Caco-2 (cell line): Measurements from ENCODE around the gene MAPKAP1. TPM values are rescaled to one million over a fixed set of nuclear protein-coding genes. Genes with fewer than 3 reads are reported as not detected.
"Not testable (repeated sequence)": the region's sequence is repeated elsewhere in the genome, so short reads cannot be mapped to it uniquely, and the experiment has no call there.

Experiments
- BruUV-seq: library from RNA; stranded (reverse); fragments of 400-500 nt; replicated peaks from 2 replicates; lab custom pipeline; 2021; lab: Mats Ljungman, UMichigan
- CTCF ChIA-PET: fragments of 300-600 bp; sonication (Branson Sonifier 250); formaldehyde crosslinking; loops from one replicate; lab custom pipeline; 2022; ENCODE audit warnings: antibody characterized with exemption; lab: Charles Lee
- POLR2A ChIA-PET: fragments of 300-600 bp; sonication (Branson Sonifier 250); formaldehyde crosslinking; loops from one replicate; lab custom pipeline; 2022; ENCODE audit warnings: antibody characterized with exemption; lab: Charles Lee
- DNase-seq, 2 experiments: peaks; one replicate each; pipeline versions ENCODE4 v3.0.0 to v3.0.0-alpha.2; 2020 to 2022
- H3K27me3 ChIP-seq: replicated peaks from 2 replicates; pipeline ENCODE4 v1.6.0; 2011; ENCODE audit warnings: low read length; ENCODE audit not compliant: control insufficient read depth, insufficient read depth
- H3K36me3 ChIP-seq: 2 replicates; pipeline ENCODE4 v1.5.1; 2011; ENCODE audit warnings: low read length; ENCODE audit not compliant: control insufficient read depth, insufficient read depth
- H3K4me1 ChIP-seq: fragments of 250-450 bp; sonication (Bioruptor Pico); 2 replicates; pipeline ENCODE4 v1.5.1; 2020; ENCODE audit warnings: mild to moderate bottlenecking
- H3K4me3 ChIP-seq: 2 replicates; pipeline ENCODE4 v1.5.1; 2011; ENCODE audit warnings: low read depth, mild to moderate bottlenecking, control low read depth, low read length
- H3K9me3 ChIP-seq: fragments of 250-450 bp; sonication (Bioruptor Pico); 2 replicates; pipeline ENCODE4 v1.5.1; 2020; ENCODE audit warnings: mild to moderate bottlenecking, moderate library complexity
- H3K27ac Mint-ChIP-seq: one replicate; pipeline ENCODE4 v1.8.0; 2022; ENCODE audit warnings: mixed read lengths; ENCODE audit not compliant: unreplicated experiment
- H3K27me3 Mint-ChIP-seq: one replicate; pipeline ENCODE4 v1.8.0; 2022; ENCODE audit warnings: mixed read lengths; ENCODE audit not compliant: insufficient read depth, unreplicated experiment
- H3K36me3 Mint-ChIP-seq: one replicate; pipeline ENCODE4 v1.8.0; 2022; ENCODE audit warnings: mild to moderate bottlenecking, mixed read lengths; ENCODE audit not compliant: insufficient read depth, unreplicated experiment
- H3K4me1 Mint-ChIP-seq: one replicate; pipeline ENCODE4 v1.8.0; 2022; ENCODE audit warnings: low read depth, mixed read lengths; ENCODE audit not compliant: unreplicated experiment
- H3K4me3 Mint-ChIP-seq: one replicate; pipeline ENCODE4 v1.8.0; 2022; ENCODE audit warnings: mild to moderate bottlenecking, moderate library complexity, mixed read lengths; ENCODE audit not compliant: unreplicated experiment
- H3K9me3 Mint-ChIP-seq: one replicate; pipeline ENCODE4 v1.8.0; 2022; ENCODE audit warnings: mixed read lengths; ENCODE audit not compliant: unreplicated experiment
- CTCF ChIP-seq, 2 experiments: fragments of 200-600 bp in 1 of 2; IDR thresholded peaks; 1 replicate in 1 of 2; 2 replicates in 1 of 2; pipeline versions ENCODE4 v1.5.1 to v1.8.0; 2011 to 2022; ENCODE audit warnings: antibody characterized with exemption in 1 of 2, control low read depth in 1 of 2, inconsistent platforms in 1 of 2, low read depth in 1 of 2, low read length in 1 of 2, mild to moderate bottlenecking in 1 of 2, moderate library complexity in 1 of 2; ENCODE audit not compliant: insufficient read depth in 1 of 2, severe bottlenecking in 1 of 2, unreplicated experiment in 1 of 2
- intact Hi-C: fragments of 100-400 bp; cut with micrococcal nuclease; formaldehyde crosslinking; loops from one replicate; pipeline ENCODE4 v1.10.0; 2022; ENCODE audit not compliant: unreplicated experiment
- total RNA-seq: library from RNA; stranded (reverse); gene quantifications from 2 replicates; pipeline ENCODE4 v1.2.3, GENCODE V29; 2022

MAPKAP1 gene
- total RNA-seq, 1 experiment from 2014 or later, result 70.0 TPM

GRCh38 chr9:125568621-125569020 is 138.4 kb downstream of the MAPKAP1 start:
- Histone ChIP-seq H3K27me3 (no peaks in the 10 kb centered on the region), H3K4me1 (peaks cover 24% of the 10 kb centered on the region), H3K36me3 (no peaks in the 10 kb centered on the region), H3K9me3 (no peaks in the 10 kb centered on the region), H3K4me3 (no peak overlapping the region)
- Mint-ChIP-seq H3K4me3 (no peak overlapping the region), H3K4me1 (peaks cover 17% of the 10 kb centered on the region), H3K36me3 (no peaks in the 10 kb centered on the region), H3K27me3 (no peaks in the 10 kb centered on the region), H3K9me3 (no peaks in the 10 kb centered on the region), H3K27ac (no peak overlapping the region)
- intact Hi-C loops, result no loop called here
- TF ChIP-seq CTCF (IDR thresholded peaks at IDR 0.05; ENCODE audit: insufficient read depth in 1 of 2, low read depth in 1 of 2, low read length in 1 of 2, severe bottlenecking in 1 of 2, unreplicated experiment in 1 of 2), result no peak
- ChIA-PET CTCF (no interaction called here), POLR2A (no interaction called here)
- no peak for DNase-seq
- BruUV-seq, result no TSS peak

GRCh38 chr9:125566051-125566450 is 141.0 kb downstream of the MAPKAP1 start:
- H3K27me3 Mint-ChIP-seq, H3K4me3 ChIP-seq, H3K9me3 Mint-ChIP-seq, H3K27me3 ChIP-seq, BruUV-seq, H3K4me3 Mint-ChIP-seq, H3K36me3 ChIP-seq, H3K27ac Mint-ChIP-seq, DNase-seq, H3K9me3 ChIP-seq, CTCF ChIA-PET, H3K36me3 Mint-ChIP-seq, intact Hi-C loops, POLR2A ChIA-PET: not testable (repeated sequence)
- peaks cover 12% of the 10 kb centered on the region; the same call in 1 of the 2 replicates for H3K4me1 ChIP-seq
- peaks cover 17% of the 10 kb centered on the region for H3K4me1 Mint-ChIP-seq

DNA sequence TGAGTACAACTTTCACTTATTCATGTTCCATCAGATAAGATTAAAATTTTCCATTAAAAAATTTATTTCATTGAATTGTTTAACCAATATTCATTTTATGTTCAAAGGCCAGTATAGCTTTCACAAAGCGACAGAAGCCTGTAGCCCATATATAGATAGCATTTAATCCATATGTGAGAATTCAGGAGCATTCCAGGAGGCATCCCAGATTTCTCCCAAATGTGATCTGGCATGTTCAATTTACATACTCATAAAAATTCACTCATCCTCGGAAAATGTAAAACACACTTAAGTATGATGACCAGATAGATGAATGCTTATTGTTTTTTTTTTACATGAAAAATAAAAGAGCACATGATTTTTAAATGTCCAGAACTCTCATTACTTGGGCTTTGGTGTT is 141.9 kb downstream of the MAPKAP1 start:
- Mint-ChIP-seq H3K27ac (no peak overlapping the region), H3K4me1 (peaks cover 14% of the 10 kb centered on the region), H3K27me3 (no peaks in the 10 kb centered on the region), H3K36me3 (no peaks in the 10 kb centered on the region), H3K4me3 (no peak overlapping the region), H3K9me3 (no peaks in the 10 kb centered on the region)
- intact Hi-C loops, result no loop called here
- TF ChIP-seq CTCF (IDR thresholded peaks at IDR 0.05; ENCODE audit: insufficient read depth in 1 of 2, low read depth in 1 of 2, low read length in 1 of 2, severe bottlenecking in 1 of 2, unreplicated experiment in 1 of 2), result no peak
- Histone ChIP-seq H3K27me3 (no peaks in the 10 kb centered on the region), H3K36me3 (no peaks in the 10 kb centered on the region), H3K9me3 (no peaks in the 10 kb centered on the region), H3K4me3 (no peak overlapping the region), H3K4me1 (peaks cover 3% of the 10 kb centered on the region; the same call in 1 of the 2 replicates)
- POLR2A ChIA-PET, result no interaction called here
- CTCF ChIA-PET, result no interaction called here
- DNase-seq, result no peak
- BruUV-seq, result no TSS peak

DNA sequence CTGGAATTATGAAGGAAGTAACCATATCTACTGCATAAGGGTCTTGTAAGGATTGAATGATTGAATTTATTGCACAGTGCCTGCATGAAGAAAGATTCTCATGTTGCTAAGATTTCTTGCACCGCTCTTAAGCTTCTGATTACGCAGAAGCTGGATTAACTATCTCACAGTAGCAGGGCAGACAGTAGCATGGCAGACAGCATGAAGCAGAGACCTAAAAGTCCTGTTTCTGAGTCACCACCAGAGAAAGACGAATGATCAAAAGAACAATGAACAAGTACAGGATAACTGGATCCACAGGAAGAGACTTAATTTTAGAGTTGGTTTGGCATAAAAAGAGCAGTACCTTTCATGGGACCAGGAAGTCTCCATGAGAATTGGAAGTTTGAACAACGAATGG is 142.4 kb downstream of the MAPKAP1 start:
- H3K27ac Mint-ChIP-seq, result no peak overlapping the region

More for the DNA sequence above, 142.4 kb downstream of the MAPKAP1 start:
- H3K4me3 Mint-ChIP-seq, result no peak overlapping the region
- intact Hi-C loops, result no loop called here
- no TSS peak for BruUV-seq
- no peaks in the 10 kb centered on the region for H3K9me3 Mint-ChIP-seq
- ChIA-PET CTCF (no interaction called here), POLR2A (no interaction called here)
- Histone ChIP-seq H3K9me3 (no peaks in the 10 kb centered on the region), H3K36me3 (no peaks in the 10 kb centered on the region), H3K4me1 (no peaks in the 10 kb centered on the region), H3K27me3 (no peaks in the 10 kb centered on the region), H3K4me3 (no peak overlapping the region)
- no peak for DNase-seq
- no peak for TF ChIP-seq CTCF (IDR thresholded peaks at IDR 0.05; ENCODE audit: insufficient read depth in 1 of 2, low read depth in 1 of 2, low read length in 1 of 2, severe bottlenecking in 1 of 2, unreplicated experiment in 1 of 2)
- H3K36me3 Mint-ChIP-seq, result no peaks in the 10 kb centered on the region
- no peaks in the 10 kb centered on the region for H3K27me3 Mint-ChIP-seq
- H3K4me1 Mint-ChIP-seq, result peaks cover 10% of the 10 kb centered on the region
